ENCODE data around the gene CHRND. TPM values are rescaled to one million over a fixed set of nuclear protein-coding genes. Genes with fewer than 3 reads are reported as not detected.

Gene CHRND
- total and polyA plus RNA-seq, 2 of the 8 experiments (the other 6 are each of a cell fraction or from before 2014, with no cell fraction given), result 0.24 TPM; not detected in 1

GRCh38 chr2:232485348-232485756 is 40.6 kb upstream of the CHRND start:
- H3K9me3 ChIP-seq (ENCODE audit: insufficient read depth in 2 of 2, low read depth in 1 of 2, low read length in 1 of 2), result no peaks in the 10 kb centered on the region; a peak in 1 of 4 replicates
- H4K20me1 ChIP-seq (replicated peaks in 1 of 2; ENCODE audit: control insufficient read depth in 1 of 2, insufficient read depth in 2 of 2, low read length in 2 of 2), result peaks cover 6 to 13% of the 10 kb centered on the region in 2 experiments
- H4K91ac ChIP-seq (replicated peaks; ENCODE audit: insufficient read length, low read length), result no peak overlapping the region
- H3K4me3 ChIP-seq (ENCODE audit: extremely low read depth in 1 of 4, insufficient read depth in 2 of 4, low read depth in 3 of 4, low read length in 4 of 4), result peak overlapping the region; percentile 26 to 62 (median 37)
- H3K4me2 ChIP-seq (ENCODE audit: insufficient read depth in 1 of 2, low read depth in 2 of 2, low read length in 2 of 2), result peak overlapping the region; percentile 56 to 79
- H3K27ac ChIP-seq (ENCODE audit: low read depth, low read length), result no peak overlapping the region
- H2BK5ac ChIP-seq (ENCODE audit: low read depth, low read length), result no peak overlapping the region
- H2BK12ac ChIP-seq (ENCODE audit: low read depth, low read length), result no peak overlapping the region
- no peak overlapping the region for H2BK120ac ChIP-seq (replicated peaks; ENCODE audit: low read depth, low read length)
- H2AK5ac ChIP-seq (ENCODE audit: low read depth, low read length), result no peak overlapping the region
- no peak overlapping the region for H3K4ac ChIP-seq (replicated peaks; ENCODE audit: insufficient read length, low read depth, low read length)
- ChIA-PET CTCF (ENCODE audit: partially characterized antibody) (interaction anchor here (0.8 to 4.5 kb wide), 12 partner anchors 9 to 118 kb away, joined by 3 to 17 read pairs (median 3); partner anchors contain the start of gene PRSS56), POLR2A (ENCODE audit: partially characterized antibody) (interaction anchor here (0.7 to 1.6 kb wide), 2 partner anchors 36 to 38 kb away, joined by 3 to 4 read pairs; no protein-coding TSS in a partner anchor)
- H4K8ac ChIP-seq (ENCODE audit: extremely low read depth, insufficient read depth, low read length), result peak overlapping the region; percentile 14
- no peak overlapping the region for H2BK20ac ChIP-seq (ENCODE audit: low read length)
- TF ChIP-seq RXRA (IDR thresholded peaks at IDR 0.05; ENCODE audit: insufficient read depth, low read depth, low read length) (no peak), TAF1 (IDR thresholded peaks at IDR 0.05; ENCODE audit: low read depth, low read length) (no peak), CBX5 (IDR thresholded peaks at IDR 0.05; ENCODE audit: low read depth, low read length) (no peak), NRF1 (IDR thresholded peaks at IDR 0.05; ENCODE audit: low read depth, low read length) (no peak), BCL11A (IDR thresholded peaks at IDR 0.05; ENCODE audit: low read depth in 2 of 2, low read length in 2 of 2) (no peak), CTBP2 (IDR thresholded peaks at IDR 0.05; ENCODE audit: borderline replicate concordance, insufficient read depth, insufficient read length, low read length) (no peak), USF2 (IDR thresholded peaks at IDR 0.05; ENCODE audit: low read length) (no peak), MAFK (IDR thresholded peaks at IDR 0.05; ENCODE audit: low read depth, low read length) (no peak), SIN3A (conservative IDR thresholded peaks at IDR 0.05 in 1 of 2, IDR thresholded peaks at IDR 0.05 in 1 of 2; ENCODE audit: low read depth in 1 of 2, low read length in 2 of 2) (no peak), EZH2 (IDR thresholded peaks at IDR 0.05; ENCODE audit: low read depth, low read length, severe bottlenecking) (no peak)
- H3K14ac ChIP-seq (ENCODE audit: insufficient read length), result no peak overlapping the region
- WGBS, 2 experiments (ENCODE audit: extremely low coverage in 1 of 2, insufficient coverage in 1 of 2, insufficient read length in 1 of 2, insufficient replicate concordance in 2 of 2, low coverage in 1 of 2, low lambda C conversion rate in 2 of 2, missing lambda C conversion rate in 1 of 2), result 15% methylated on average over 17 of the region's 22 CpGs; no CpG with 5 or more reads in 1 of the 2 experiments
- H3K36me3 ChIP-seq (ENCODE audit: control insufficient read depth in 2 of 4, insufficient read depth in 4 of 4, low read length in 3 of 4), result peaks cover 0 to 11% (median 0%) of the 10 kb centered on the region in 4 experiments; a peak in 1 of 8 replicates
- H2BK15ac ChIP-seq (ENCODE audit: low read length), result no peak overlapping the region
- no peak overlapping the region for H3K23ac ChIP-seq (ENCODE audit: insufficient read length)
- no peak for DNase-seq (ENCODE audit: low read depth in 1 of 2, low spot score in 2 of 2)
- H4K5ac ChIP-seq (ENCODE audit: insufficient read length, low read depth, low read length), result no peak overlapping the region
- H3K9ac ChIP-seq (replicated peaks in 1 of 4; ENCODE audit: extremely low read depth in 1 of 4, low read depth in 3 of 4, low read length in 3 of 4), result no peak overlapping the region
- peaks cover 0 to 40% (median 22%) of the 10 kb centered on the region in 4 experiments; a peak in 6 of 7 replicates for H3K4me1 ChIP-seq (replicated peaks in 1 of 4; ENCODE audit: control insufficient read depth in 3 of 4, insufficient read depth in 4 of 4, low read length in 3 of 4)
- H2AFZ ChIP-seq (ENCODE audit: low read length), result no peak overlapping the region
- no peaks in the 10 kb centered on the region for H3K79me1 ChIP-seq (ENCODE audit: low read depth, low read length)
- H3K27me3 ChIP-seq (replicated peaks in 1 of 4; ENCODE audit: control insufficient read depth in 3 of 4, extremely low read depth in 1 of 4, insufficient read depth in 3 of 4, low read length in 3 of 4), result peaks cover 35 to 58% (median 49%) of the 10 kb centered on the region in 4 experiments
- no peak for FAIRE-seq
- no peaks in the 10 kb centered on the region for H3K79me2 ChIP-seq (ENCODE audit: control insufficient read depth in 1 of 2, insufficient read depth in 2 of 2, low read length in 2 of 2)
- no peak overlapping the region; the same call in 1 of the 2 replicates for H3K18ac ChIP-seq (ENCODE audit: extremely low read depth, low read length)
- H3K56ac ChIP-seq (replicated peaks; ENCODE audit: insufficient read length, low read depth, low read length), result no peak overlapping the region
- peaks cover 12% of the 10 kb centered on the region; the same call in 1 of the 2 replicates for H3K23me2 ChIP-seq (ENCODE audit: low read depth, low read length)
